Measurements from ENCODE around the gene AADACL2. TPM values are rescaled to one million over a fixed set of nuclear protein-coding genes. Genes with fewer than 3 reads are reported as not detected.
A peak's percentile ranks its signal among the peaks of the same experiment; 100 is the strongest.

Gene AADACL2, protein sequence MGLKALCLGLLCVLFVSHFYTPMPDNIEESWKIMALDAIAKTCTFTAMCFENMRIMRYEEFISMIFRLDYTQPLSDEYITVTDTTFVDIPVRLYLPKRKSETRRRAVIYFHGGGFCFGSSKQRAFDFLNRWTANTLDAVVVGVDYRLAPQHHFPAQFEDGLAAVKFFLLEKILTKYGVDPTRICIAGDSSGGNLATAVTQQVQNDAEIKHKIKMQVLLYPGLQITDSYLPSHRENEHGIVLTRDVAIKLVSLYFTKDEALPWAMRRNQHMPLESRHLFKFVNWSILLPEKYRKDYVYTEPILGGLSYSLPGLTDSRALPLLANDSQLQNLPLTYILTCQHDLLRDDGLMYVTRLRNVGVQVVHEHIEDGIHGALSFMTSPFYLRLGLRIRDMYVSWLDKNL
- 11.7 and 43.6 TPM in 2 replicates for total RNA-seq (ENCODE audit: low replicate concordance)
- long read RNA-seq, full-length matches to known transcripts, result 154 of 181 reads
- long read RNA-seq, partial matches to known transcripts, result 2 of 181 reads
- long read RNA-seq, other reads (novel, unspliced or antisense), result 25 of 181 reads

DNA sequence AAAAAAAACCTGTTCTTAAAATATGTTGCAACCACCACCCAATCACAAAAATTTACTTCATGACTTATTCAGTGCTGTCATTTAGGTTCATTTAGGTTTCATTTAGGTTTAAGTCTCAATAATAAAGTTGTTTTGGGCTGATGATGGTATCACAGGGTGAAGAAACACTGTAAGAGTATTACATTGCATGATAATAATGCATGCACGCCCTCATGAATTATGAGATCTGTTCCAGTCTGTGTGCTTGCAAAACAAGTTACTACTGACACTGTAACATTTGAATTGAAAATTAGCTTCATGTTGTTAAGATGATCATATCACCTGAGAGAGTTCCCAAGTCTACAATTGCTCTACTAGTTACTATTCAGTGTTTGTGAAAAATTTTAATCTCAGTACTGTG lies at the start of gene AADACL2:
Gene AADACL2, plus strand, starts transcription at position 315 of the 400 bp plus-strand sequence. CDS start 109 bp downstream, outside the sequence.
- no peak for DNase-seq (ENCODE audit: extremely low spot score, unreplicated experiment)
- peak within 1 kb of the TSS; percentile 86 for H3K4me3 Mint-ChIP-seq
- H3K4me1 Mint-ChIP-seq (ENCODE audit: unreplicated experiment), result no peaks in the 10 kb centered on the region
- no peaks in the 10 kb centered on the region for H3K36me3 Mint-ChIP-seq
- H3K27me3 Mint-ChIP-seq, result no peaks in the 10 kb centered on the region
- TF ChIP-seq, protein P1, sequence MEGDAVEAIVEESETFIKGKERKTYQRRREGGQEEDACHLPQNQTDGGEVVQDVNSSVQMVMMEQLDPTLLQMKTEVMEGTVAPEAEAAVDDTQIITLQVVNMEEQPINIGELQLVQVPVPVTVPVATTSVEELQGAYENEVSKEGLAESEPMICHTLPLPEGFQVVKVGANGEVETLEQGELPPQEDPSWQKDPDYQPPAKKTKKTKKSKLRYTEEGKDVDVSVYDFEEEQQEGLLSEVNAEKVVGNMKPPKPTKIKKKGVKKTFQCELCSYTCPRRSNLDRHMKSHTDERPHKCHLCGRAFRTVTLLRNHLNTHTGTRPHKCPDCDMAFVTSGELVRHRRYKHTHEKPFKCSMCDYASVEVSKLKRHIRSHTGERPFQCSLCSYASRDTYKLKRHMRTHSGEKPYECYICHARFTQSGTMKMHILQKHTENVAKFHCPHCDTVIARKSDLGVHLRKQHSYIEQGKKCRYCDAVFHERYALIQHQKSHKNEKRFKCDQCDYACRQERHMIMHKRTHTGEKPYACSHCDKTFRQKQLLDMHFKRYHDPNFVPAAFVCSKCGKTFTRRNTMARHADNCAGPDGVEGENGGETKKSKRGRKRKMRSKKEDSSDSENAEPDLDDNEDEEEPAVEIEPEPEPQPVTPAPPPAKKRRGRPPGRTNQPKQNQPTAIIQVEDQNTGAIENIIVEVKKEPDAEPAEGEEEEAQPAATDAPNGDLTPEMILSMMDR (conservative IDR thresholded peaks at IDR 0.05), result no peak
- H3K9me3 Mint-ChIP-seq, result peaks cover 3% of the 10 kb centered on the region
- H3K27ac Mint-ChIP-seq, result peak within 1 kb of the TSS; percentile 97

DNA sequence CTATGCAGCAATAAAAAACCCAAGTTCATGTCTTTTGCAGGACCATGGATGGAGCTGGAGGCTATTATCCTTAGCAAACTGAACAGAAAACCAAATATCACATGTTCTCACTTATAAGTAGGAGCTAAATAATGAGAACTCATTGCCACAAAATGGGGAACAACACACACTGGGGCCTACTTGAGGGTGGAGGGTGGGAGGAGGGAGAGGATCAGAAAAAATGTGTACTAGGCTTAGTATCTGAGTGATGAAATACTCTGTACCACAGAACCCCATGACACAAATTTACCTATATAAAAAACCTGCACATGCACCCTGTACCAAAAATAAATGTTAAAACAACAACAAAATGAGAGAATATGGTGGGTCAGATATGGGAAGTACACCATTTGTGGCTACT lies 49.6 kb upstream of the AADACL2 start:
- TF ChIP-seq, protein P1 (conservative IDR thresholded peaks at IDR 0.05), result no peak
- Mint-ChIP-seq H3K27me3 (no peaks in the 10 kb centered on the region), H3K4me3 (no peak overlapping the region), H3K9me3 (no peaks in the 10 kb centered on the region), H3K4me1 (ENCODE audit: unreplicated experiment) (no peaks in the 10 kb centered on the region), H3K36me3 (no peaks in the 10 kb centered on the region), H3K27ac (no peak overlapping the region)
- no peak for DNase-seq (ENCODE audit: extremely low spot score, unreplicated experiment)

DNA sequence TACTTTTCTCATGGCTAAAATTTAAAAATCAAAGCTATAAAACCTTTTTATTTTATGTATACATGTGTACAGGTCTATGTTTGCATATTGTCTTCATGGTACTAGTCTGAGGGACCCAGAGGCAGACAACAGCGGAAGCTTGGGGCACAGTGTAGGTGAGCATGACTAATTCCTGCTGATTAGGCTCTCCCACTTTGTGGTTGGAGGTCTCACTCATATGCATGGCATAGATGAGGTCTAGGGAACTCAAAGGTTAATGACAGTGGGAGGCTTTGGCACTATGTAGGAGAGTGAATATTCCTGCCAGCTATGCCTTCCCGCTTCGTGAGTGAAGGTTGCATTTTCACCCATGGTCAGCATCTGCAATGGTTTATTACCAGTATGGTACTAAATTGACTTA lies 47.5 kb upstream of the AADACL2 start:
- no peak overlapping the region for H3K27ac Mint-ChIP-seq
- H3K27me3 Mint-ChIP-seq, result no peaks in the 10 kb centered on the region
- no peaks in the 10 kb centered on the region for H3K9me3 Mint-ChIP-seq
- H3K36me3 Mint-ChIP-seq, result no peaks in the 10 kb centered on the region
- TF ChIP-seq, protein P1 (conservative IDR thresholded peaks at IDR 0.05), result no peak
- no peak for DNase-seq (ENCODE audit: extremely low spot score, unreplicated experiment)
- no peaks in the 10 kb centered on the region for H3K4me1 Mint-ChIP-seq (ENCODE audit: unreplicated experiment)
- H3K4me3 Mint-ChIP-seq, result no peak overlapping the region

DNA sequence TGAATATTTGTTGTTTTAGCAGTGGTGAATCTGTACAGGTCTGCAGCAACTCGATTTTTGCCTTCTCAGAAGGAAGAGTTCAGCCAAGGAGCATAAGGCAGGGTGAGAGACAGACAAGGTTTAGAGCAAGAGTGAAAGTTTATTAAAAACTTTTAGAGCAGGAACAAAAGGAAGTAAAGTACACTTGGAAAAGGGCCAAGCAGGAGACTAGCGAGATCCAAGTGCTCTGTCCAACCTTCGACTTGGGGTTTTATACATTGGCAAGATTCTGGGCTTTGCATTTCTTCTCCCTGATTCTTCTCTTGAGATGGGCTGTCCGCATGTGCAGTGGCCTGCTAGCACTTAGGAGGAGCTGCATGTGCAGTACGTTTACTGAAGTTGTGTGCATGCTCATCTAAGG lies 46.7 kb upstream of the AADACL2 start:
- Mint-ChIP-seq H3K27me3 (no peaks in the 10 kb centered on the region), H3K4me1 (ENCODE audit: unreplicated experiment) (no peaks in the 10 kb centered on the region), H3K27ac (no peak overlapping the region), H3K4me3 (no peak overlapping the region), H3K36me3 (no peaks in the 10 kb centered on the region), H3K9me3 (no peaks in the 10 kb centered on the region)
- TF ChIP-seq, protein P1 (conservative IDR thresholded peaks at IDR 0.05), result no peak
- DNase-seq (ENCODE audit: extremely low spot score, unreplicated experiment), result no peak

DNA sequence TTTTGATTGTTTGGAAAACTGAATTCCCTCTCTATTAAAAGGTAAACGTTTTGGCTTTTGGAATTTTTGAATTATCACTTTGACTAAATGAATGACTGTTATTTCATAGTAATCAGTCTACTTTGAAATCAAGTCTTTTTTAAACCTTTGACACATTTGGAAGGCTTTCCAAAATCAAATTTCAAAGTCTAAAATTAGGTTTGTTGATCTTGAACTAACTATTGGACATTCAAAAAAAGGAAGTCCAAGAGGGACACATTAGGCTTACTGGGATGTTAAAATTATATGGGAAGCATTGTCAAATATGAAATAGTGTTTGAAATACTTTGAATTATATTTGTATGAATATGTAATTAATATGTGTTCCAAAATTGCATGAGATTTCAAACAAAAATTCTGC lies 45.2 kb upstream of the AADACL2 start:
- H3K4me1 Mint-ChIP-seq (ENCODE audit: unreplicated experiment), result no peaks in the 10 kb centered on the region
- no peak overlapping the region for H3K27ac Mint-ChIP-seq
- TF ChIP-seq, protein P1 (conservative IDR thresholded peaks at IDR 0.05), result no peak
- H3K36me3 Mint-ChIP-seq, result no peaks in the 10 kb centered on the region
- no peaks in the 10 kb centered on the region for H3K9me3 Mint-ChIP-seq
- no peak overlapping the region for H3K4me3 Mint-ChIP-seq
- no peak for DNase-seq (ENCODE audit: extremely low spot score, unreplicated experiment)
- no peaks in the 10 kb centered on the region for H3K27me3 Mint-ChIP-seq

Data from type B pancreatic cell (in vitro differentiated cells).